ENCODE data around the gene ETV5.

The ETV5 gene

DNA sequence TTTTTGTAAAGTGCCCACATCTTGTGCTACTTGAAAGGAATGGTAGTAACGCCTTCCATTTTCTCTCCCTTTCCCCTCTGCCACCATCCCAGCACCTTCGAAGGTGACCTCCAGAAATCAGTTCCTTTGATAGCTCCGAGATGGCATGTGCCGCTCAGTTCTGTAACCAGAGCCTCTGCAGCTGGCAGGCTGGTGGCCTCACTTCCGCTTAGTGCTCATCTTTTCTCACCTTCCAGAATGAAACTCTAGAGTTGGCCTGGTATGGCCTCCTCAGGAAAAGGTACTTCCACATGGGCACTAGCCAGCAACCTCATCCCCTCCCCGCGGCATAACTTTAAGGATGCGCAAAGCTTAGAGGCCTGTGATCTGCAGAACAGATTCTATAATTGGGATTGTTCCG lies 38.8 kb downstream of the ETV5 start:
- no peak for DNase-seq (ENCODE audit: low read depth in 1 of 2, low spot score in 1 of 2)

- no peak for DNase-seq (ENCODE audit: low read depth in 1 of 2, low spot score in 1 of 2)
Measured at GRCh38 chr3:186069199-186069598, 39.7 kb downstream of the ETV5 start.

DNA sequence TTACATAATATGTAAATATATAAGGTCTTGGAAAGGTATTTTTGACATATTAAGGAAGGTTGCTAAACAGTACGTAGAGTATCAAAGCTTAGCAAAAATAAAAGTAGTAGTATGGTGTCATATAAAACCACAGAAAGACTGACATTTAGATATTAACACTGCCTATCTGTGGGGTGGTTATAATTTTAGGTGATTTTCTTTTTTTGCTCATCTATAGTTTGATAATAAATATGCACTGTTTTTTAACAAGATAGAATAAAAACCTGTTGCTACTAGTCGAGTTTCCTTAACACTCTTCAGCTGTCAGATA lies 40.7 kb downstream of the ETV5 start:
- no peak for DNase-seq (ENCODE audit: low read depth in 1 of 2, low spot score in 1 of 2)

- DNase-seq (ENCODE audit: low read depth in 1 of 2, low spot score in 1 of 2): no peak
Measured at GRCh38 chr3:186067360-186068242, 41.3 kb downstream of the ETV5 start.

DNA sequence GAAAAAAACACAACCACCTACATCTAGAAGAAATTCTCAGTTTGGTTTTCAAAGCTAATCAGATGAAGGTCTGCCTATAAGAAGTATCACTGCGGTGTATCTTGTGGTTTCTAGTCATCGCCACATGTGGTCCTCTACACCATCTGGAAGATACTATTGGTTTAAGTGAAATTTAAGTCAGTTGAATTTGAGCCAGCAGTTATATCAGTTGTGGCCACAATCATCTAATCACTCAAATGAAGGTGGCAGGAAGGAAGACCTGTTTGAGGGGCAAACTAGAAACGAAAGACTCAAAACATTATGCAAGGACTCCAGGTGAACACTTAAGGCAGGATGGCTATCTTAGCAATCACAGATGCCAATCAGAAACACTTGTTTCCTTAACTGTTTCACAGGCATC lies 48.7 kb downstream of the ETV5 start:
- no peak for DNase-seq (ENCODE audit: low read depth in 1 of 2, low spot score in 1 of 2)

DNA sequence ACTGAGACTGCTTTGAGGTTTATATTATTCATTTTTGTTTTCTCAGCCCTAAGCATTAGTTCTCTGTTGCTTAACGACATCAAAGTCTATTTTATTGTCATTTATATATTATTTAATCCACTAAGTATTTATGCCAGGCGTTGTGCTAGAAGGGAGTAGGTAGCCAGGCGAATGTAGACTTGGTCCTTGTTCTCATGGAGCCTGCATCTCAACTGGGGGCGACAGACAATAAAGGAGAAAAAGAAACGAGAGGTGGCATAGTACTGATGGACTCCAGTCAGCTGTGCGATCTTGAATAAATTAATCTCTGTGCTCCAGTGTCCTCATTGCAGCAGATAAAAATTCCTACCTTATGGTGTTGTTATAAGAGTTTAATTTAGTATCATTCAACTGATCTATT lies 49.7 kb downstream of the ETV5 start:
- DNase-seq (ENCODE audit: low read depth in 1 of 2, low spot score in 1 of 2): no peak

DNA sequence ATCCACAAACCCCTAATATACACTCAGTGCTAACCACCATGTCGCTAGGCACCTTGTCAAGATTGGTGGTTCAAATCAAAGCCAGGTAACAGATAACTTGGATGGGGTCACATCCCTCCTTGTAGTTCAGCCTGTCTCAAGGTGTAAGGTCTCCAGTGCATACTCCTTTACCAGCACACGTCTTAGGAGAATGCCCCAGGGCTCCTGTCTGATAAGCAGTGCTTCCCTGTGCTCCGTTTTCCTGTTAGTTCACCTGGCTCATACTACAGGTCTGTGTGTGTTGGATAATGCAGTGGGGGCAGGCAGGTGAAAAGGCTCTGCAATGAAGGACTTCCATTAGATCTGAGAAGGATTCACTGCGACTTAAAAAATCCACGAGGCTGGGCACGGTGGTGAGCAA lies 50.7 kb downstream of the ETV5 start:
- no peak for DNase-seq (ENCODE audit: low read depth in 1 of 2, low spot score in 1 of 2)

DNA sequence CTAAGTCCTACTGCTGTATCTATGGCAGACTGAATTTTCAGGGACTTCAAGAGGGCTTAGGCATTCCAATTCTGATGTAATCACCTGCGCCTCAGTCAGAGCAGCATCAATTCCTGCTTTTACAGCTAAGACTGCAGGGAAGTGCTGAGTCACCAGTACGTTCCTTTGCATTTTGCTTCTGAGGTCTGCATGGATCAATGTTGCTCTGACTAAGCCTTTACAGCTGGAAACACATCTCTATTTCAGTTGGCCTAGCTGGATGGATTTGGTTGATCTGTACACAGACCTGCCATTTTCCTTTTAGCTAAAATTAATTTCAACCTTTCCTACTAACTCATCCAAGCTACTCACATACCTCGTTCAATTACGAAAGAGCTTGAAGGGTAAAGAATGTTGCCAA lies 51.3 kb downstream of the ETV5 start:
- no peak for DNase-seq (ENCODE audit: low read depth in 1 of 2, low spot score in 1 of 2)

- no peak for DNase-seq (ENCODE audit: low read depth in 1 of 2, low spot score in 1 of 2)
Measured at GRCh38 chr3:186054792-186055352, 54.0 kb downstream of the ETV5 start.

DNA sequence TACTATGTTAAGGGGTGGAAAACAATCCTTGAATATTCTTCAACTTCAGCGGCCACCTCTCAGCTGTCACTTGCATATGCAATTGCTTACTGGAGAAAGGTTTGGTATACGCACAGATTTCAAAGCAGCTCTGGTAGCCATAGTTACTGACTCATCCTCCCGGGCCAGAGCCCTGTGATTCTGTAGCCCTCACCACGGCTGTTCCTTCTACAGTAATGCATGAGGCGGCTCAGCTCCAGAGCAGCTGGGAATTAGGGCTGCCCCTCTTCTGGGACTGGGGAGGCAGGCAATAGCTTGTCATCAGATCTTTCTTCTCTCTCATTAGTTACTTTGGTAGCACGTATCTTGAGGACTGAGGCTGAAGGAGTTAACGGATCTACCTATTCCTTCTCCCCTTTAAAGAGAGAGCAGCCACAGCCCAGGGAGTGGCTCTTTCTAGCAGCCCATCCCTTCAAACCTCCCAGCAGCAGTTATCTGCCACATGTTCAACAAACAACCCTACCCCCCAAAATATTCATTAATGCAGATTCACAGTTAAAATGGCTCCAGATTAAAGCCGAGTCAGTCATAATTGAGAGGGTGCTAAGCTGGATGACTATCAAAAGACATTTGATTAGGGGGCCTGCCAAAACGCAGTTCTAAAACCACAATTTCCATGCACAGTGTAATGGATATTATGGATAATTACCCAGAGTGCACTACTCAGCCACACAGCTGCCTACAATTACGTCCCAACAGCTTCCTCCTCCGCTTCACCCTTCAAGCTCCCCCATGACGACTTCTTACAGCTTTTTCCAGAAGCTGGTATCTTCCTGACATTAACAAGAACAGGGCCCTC lies 54.7 kb downstream of the ETV5 start:
- no peak for DNase-seq (ENCODE audit: low read depth in 1 of 2, low spot score in 1 of 2)

- DNase-seq (ENCODE audit: low read depth in 1 of 2, low spot score in 1 of 2): no peak
Measured at GRCh38 chr3:186052096-186052840, 56.6 kb downstream of the ETV5 start.

- no peak for DNase-seq (ENCODE audit: low read depth in 1 of 2, low spot score in 1 of 2)
Measured at GRCh38 chr3:186049001-186049400, 59.9 kb downstream of the ETV5 start.

DNA sequence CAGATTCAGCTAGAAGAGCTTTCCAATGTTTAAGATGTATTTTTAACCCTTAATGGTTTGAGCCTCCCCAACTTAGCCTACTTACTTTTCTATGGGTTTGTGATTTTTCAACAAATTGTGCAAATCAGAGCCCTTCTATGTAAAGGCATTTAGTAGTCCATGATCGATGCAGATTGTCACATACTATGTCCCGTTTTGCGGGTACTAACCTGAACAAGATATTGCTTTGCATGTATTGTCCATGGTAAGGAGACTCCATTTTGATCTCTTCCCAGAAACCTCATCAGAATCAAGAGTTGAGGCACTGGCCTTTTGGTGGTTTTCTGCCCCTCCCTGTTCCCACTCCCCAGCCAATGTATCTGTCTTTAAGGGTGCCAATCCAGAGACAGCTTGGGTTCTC lies 60.8 kb downstream of the ETV5 start:
- no peak for DNase-seq (ENCODE audit: low read depth in 1 of 2, low spot score in 1 of 2)

DNA sequence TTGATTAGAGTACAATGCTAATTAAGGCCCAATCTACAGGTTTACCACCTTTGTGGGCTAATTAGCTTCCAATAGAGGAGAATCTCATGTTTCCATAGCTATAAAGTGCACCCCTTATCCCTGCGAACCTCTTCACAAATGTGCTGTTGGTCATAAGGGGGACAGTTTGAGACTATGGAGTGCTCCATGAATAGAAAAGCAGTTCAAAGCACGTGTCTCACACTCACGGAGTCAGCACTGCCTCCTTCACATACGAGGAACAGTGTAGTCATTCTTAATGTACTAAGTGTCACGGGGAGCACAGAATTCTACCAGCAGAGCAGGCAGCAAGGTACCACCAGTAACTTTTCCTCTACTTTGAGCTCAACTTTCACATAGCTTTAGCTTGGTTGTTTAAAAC lies 62.1 kb downstream of the ETV5 start:
- no peak for DNase-seq (ENCODE audit: low read depth in 1 of 2, low spot score in 1 of 2)

DNA sequence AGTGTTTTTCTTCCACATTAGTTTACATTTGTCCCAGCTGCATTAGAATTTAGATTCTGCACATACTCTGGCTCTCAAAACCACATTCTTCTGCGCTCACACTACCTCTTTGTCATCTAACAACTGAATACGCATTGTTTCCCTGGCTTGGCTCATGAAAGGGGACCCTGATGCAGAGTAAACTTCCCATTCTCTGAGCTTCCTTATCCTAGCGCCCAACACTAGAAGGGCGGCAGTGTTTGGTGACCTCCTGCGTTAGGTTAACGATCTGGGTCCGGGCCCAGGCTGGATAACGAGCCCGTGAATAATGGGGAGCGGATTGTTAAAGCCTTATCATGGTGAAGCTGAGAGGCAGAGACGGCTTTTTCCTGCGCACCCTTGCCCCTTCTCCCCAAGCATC lies 63.9 kb downstream of the ETV5 start:
- DNase-seq (ENCODE audit: low read depth in 1 of 2, low spot score in 1 of 2): no peak

GRCh38 chr3:186044427-186044826 lies 64.5 kb downstream of the ETV5 start:
- no peak for DNase-seq (ENCODE audit: low read depth in 1 of 2, low spot score in 1 of 2)

DNA sequence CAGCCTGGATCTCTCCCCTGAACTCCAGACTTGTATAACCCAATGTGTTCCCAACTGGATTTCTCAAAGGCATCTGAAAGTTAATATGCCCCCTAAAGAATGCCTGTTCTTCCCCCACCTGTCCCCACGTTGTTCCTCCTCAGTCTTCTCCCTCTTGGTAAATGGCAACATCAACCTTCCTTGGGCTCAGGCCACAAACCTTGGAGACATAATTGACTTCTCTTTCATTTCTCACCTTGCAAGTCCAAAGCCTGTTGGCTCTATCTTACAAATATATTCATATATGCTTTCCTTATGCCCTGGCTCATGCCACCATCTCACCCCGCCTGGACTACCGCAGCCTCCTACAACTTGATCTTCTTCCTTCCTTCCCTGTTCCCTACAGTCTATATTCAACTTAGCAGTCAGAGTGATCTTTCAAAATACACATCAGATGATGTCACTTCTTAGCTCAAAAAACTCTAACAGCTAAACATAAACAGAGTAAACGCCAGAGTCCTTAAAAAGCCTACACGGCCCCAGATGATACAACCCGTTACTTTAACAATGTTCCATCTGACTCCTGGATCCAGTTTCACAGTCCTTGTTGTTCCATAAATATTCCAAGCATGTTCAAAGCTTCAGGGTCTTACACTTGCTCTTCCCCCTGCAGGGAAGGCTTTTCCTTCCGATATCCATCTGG lies 66.2 kb downstream of the ETV5 start:
- DNase-seq (ENCODE audit: low read depth in 1 of 2, low spot score in 1 of 2): no peak

DNA sequence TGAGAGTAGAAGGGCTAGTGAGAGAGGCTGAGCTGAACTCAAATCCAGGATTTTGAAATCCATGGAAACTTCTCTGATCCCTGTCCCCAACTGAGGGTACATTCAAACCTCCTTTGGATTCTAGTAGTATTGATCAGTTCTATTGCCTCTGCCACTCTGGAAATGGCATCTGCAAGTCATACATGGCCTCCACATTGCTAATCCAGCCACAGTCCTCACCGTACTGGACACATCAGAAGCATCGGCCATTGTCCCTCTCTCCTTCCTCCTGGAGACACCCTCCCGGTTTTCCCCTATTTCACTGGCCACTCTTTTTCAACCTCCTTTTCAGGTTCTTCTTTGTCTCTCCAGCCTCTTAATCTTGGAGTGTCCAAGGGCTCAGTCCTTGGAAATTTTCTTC lies 66.9 kb downstream of the ETV5 start:
- no peak for DNase-seq (ENCODE audit: low read depth in 1 of 2, low spot score in 1 of 2)

DNA sequence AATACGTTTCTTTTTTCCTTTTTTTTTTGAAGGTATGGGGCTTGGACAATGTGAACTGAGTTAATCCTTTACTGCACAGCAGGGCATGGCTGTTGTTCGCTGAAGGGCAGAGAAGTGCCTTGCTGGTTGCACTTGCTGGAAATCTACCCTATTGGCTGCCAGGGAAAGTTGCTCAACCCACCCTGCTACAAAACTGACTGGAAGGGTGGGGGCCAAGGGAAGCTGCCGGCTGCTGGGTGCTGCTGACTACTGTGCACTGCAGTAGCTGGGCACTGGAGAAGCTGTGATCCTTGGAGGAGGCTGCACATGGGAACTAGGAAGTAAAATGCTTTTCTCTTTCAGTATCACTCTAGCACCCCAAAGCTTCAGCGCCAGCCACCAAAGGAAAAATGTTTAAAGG lies 70.5 kb downstream of the ETV5 start:
- no peak for DNase-seq (ENCODE audit: low read depth in 1 of 2, low spot score in 1 of 2)

DNA sequence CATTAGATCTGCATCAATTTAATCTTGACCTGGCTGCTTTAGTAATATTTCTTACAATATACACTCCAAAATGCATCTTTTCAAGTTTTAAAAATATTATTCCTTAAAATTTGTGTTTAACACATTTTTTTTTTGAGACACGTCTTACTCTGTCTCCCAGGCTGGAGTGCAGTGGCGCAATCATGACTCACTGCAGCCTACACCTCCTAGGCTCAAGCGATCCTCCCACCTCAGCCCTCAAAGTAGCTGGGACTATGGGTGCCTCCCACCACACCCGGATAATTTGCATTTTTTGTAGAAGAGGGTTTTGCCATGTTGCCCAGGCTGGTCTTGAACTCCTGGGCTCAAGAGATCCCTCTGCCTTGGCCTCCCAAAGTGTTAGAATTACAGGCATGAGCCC lies 73.6 kb downstream of the ETV5 start:
- no peak for DNase-seq (ENCODE audit: low read depth in 1 of 2, low spot score in 1 of 2)

DNA sequence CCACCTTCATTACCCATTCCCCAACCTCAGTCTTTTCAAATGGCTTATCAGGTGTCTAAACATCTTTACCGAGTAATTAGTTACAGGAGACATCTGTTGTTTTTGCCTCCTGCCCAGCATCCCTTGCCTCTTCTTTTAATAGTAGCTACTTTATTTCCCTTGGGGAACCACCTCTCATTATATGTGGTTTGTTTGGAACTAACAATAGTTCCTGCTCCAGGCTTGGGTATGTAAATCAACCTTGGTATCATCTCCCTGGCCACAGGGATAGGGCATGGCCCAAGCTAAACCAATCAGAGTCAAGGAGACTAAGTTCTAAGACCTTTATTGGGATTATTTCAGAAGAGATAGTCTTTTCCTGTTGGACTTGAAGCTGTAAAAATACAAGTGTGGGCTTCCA lies 76.6 kb downstream of the ETV5 start:
- DNase-seq (ENCODE audit: low read depth in 1 of 2, low spot score in 1 of 2): no peak

All from activated CD4-positive, alpha-beta T cell treated with anti-CD3 and anti-CD28 coated beads, Interleukin-2, amount 50 U/mL, for 24 hours (primary cell).